HL-60 (cell line): ENCODE results near the gene PPIC.

Experiments
- DNase-seq, 2 experiments: peaks; one replicate each; pipeline ENCODE4 v3.0.0-alpha.2; 2010 to 2020; ENCODE audit warnings: low read depth in 1 of 2, low spot score in 1 of 2
- H3K27ac ChIP-seq: fragments of 250-450 bp; sonication (Bioruptor Pico); replicated peaks from 2 replicates; pipeline ENCODE4 v1.5.1; 2020; ENCODE audit warnings: mild to moderate bottlenecking, moderate library complexity
- H3K27me3 ChIP-seq: fragments of 250-450 bp; sonication (Bioruptor Pico); 2 replicates; pipeline ENCODE4 v1.5.1; 2021; ENCODE audit warnings: mild to moderate bottlenecking, moderate library complexity; ENCODE audit not compliant: insufficient read depth, poor library complexity, severe bottlenecking
- H3K4me3 ChIP-seq: replicated peaks from 2 replicates; pipeline ENCODE4 v1.5.1; 2011; ENCODE audit warnings: mild to moderate bottlenecking, control low read depth, low read length; ENCODE audit not compliant: insufficient read depth
- CTCF ChIP-seq: IDR thresholded peaks from one replicate; pipeline ENCODE4 v1.5.1; 2011; ENCODE audit warnings: low read length, control low read depth, inconsistent platforms; ENCODE audit not compliant: insufficient read depth
- GABPA ChIP-seq: IDR thresholded peaks from 2 replicates; pipeline ENCODE4 v1.6.1; 2012; ENCODE audit warnings: low read depth
- POLR2AphosphoS5 ChIP-seq: IDR thresholded peaks from 2 replicates; pipeline ENCODE4 v1.6.1; 2012; ENCODE audit warnings: low read depth
- REST ChIP-seq: IDR thresholded peaks from 2 replicates; pipeline ENCODE4 v1.6.1; 2012; ENCODE audit warnings: low read depth; ENCODE audit not compliant: insufficient replicate concordance
- SPI1 ChIP-seq: IDR thresholded peaks from 2 replicates; pipeline ENCODE4 v1.6.1; 2012; ENCODE audit warnings: low read depth, mild to moderate bottlenecking, borderline replicate concordance

PPIC gene

GRCh38 chr5:123012321-123012720, 24.2 kb downstream of the PPIC start:
- no peak for DNase-seq
- Histone ChIP-seq H3K27ac (no peak overlapping the region), H3K27me3 (no peaks in the 10 kb centered on the region), H3K4me3 (no peak overlapping the region)
- TF ChIP-seq CTCF (no peak), SPI1 (no peak), GABPA (no peak), POLR2AphosphoS5 (no peak), REST (no peak)

- no peak for DNase-seq
- Histone ChIP-seq H3K27ac (no peak overlapping the region), H3K27me3 (no peaks in the 10 kb centered on the region), H3K4me3 (no peak overlapping the region)
- no peak for TF ChIP-seq POLR2AphosphoS5
- TF ChIP-seq REST = no peak
- TF ChIP-seq SPI1 = no peak
- no peak for TF ChIP-seq GABPA
- TF ChIP-seq CTCF = no peak
Measured at GRCh38 chr5:123007754-123008153, 28.8 kb downstream of the PPIC start.

- TF ChIP-seq GABPA = no peak
- TF ChIP-seq CTCF = no peak
- no peak for TF ChIP-seq REST
- no peak for TF ChIP-seq SPI1
- TF ChIP-seq POLR2AphosphoS5 = no peak
- no peak overlapping the region for H3K27ac ChIP-seq
- no peak overlapping the region for H3K4me3 ChIP-seq
- H3K27me3 ChIP-seq = no peaks in the 10 kb centered on the region
- no peak for DNase-seq
Measured at GRCh38 chr5:123007182-123007581, 29.3 kb downstream of the PPIC start.
